Stomach (tissue), 4 donors: ENCODE results near the gene MAP4K5.

Experiments used
- CTCF ChIP-seq, 7 experiments: fragments of 450-650 bp in 4 of 7; fragments of 200-600 bp in 3 of 7; sonication (generic) in 3 of 7; IDR thresholded peaks; one replicate each; pipeline ENCODE4 v1.5.1; 2016 to 2019; ENCODE audit warnings: antibody characterized with exemption in 7 of 7, control low read depth in 2 of 7, mild to moderate bottlenecking in 1 of 7
- POLR2A ChIP-seq, 4 donors: fragments of 450-650 bp; IDR thresholded peaks; one replicate each; pipeline ENCODE4 v1.6.1; 2016; ENCODE audit warnings: antibody characterized with exemption in 4 of 4, control low read depth in 2 of 4, mild to moderate bottlenecking in 1 of 4, moderate library complexity in 1 of 4
- POLR2AphosphoS5 ChIP-seq, 3 donors: sonication (generic); formaldehyde crosslinking; IDR thresholded peaks; one replicate each; pipeline ENCODE4 v1.6.1; 2016; ENCODE audit warnings: antibody characterized with exemption in 3 of 3

- TF ChIP-seq POLR2AphosphoS5 (IDR thresholded peaks at IDR 0.05) (no peak), CTCF (IDR thresholded peaks at IDR 0.05) (no peak), POLR2A (IDR thresholded peaks at IDR 0.05) (no peak)
Measured at GRCh38 chr14:50452296-50452695, 80.1 kb downstream of the MAP4K5 start.
